NCI-H226 (cell line): ENCODE measurements around the gene ZNF316.

Experiments used
- DNase-seq: peaks from one replicate; pipeline ENCODE4 v3.0.0-alpha.2; 2015

The ZNF316 gene

GRCh38 chr7:6636741-6637543 is at the start of gene ZNF316:
ZNF316 (plus strand) TSS chr7:6637318; CDS start chr7:6642410, 5,092 bp downstream.
- peak; percentile 66 for DNase-seq

- DNase-seq, result no peak
Observed at GRCh38 chr7:6588566-6588965, 48.6 kb upstream of the ZNF316 start.

- no peak for DNase-seq
Observed at GRCh38 chr7:6589151-6589828, 47.8 kb upstream of the ZNF316 start.

GRCh38 chr7:6589829-6590644 is 47.1 kb upstream of the ZNF316 start, which contains the start of gene INTS15:
INTS15 (plus strand) TSS chr7:6590021; CDS start chr7:6590284, 263 bp downstream.
- peak; percentile 91 for DNase-seq

GRCh38 chr7:6590645-6591110 is 46.4 kb upstream of the ZNF316 start:
- no peak for DNase-seq

- no peak for DNase-seq
Observed at GRCh38 chr7:6600093-6600492, 37.0 kb upstream of the ZNF316 start.

GRCh38 chr7:6604458-6604857 is 32.7 kb upstream of the ZNF316 start:
- DNase-seq, result no peak

GRCh38 chr7:6606866-6607583 is 30.1 kb upstream of the ZNF316 start:
- DNase-seq, result no peak

GRCh38 chr7:6607651-6608051 is 29.5 kb upstream of the ZNF316 start:
- DNase-seq, result no peak

GRCh38 chr7:6608081-6608480 is 29.0 kb upstream of the ZNF316 start:
- DNase-seq, result no peak

GRCh38 chr7:6608794-6609193 is 28.3 kb upstream of the ZNF316 start:
- DNase-seq, result no peak

GRCh38 chr7:6612819-6613218 is 24.3 kb upstream of the ZNF316 start:
- no peak for DNase-seq

- no peak for DNase-seq
Observed at GRCh38 chr7:6613706-6614105, 23.4 kb upstream of the ZNF316 start.

- DNase-seq, result no peak
Observed at GRCh38 chr7:6614953-6615722, 22.0 kb upstream of the ZNF316 start, which contains the start of gene ZNF853. ZNF853 (plus strand) TSS chr7:6615610; CDS start chr7:6616175, 565 bp downstream.

- peak; percentile 43 for DNase-seq
Observed at GRCh38 chr7:6615723-6616555, 21.2 kb upstream of the ZNF316 start.

GRCh38 chr7:6616854-6617643 is 20.1 kb upstream of the ZNF316 start:
- DNase-seq, result no peak

GRCh38 chr7:6618621-6619020 is 18.5 kb upstream of the ZNF316 start:
- no peak for DNase-seq

- DNase-seq, result no peak
Observed at GRCh38 chr7:6619961-6620360, 17.2 kb upstream of the ZNF316 start.

- no peak for DNase-seq
Observed at GRCh38 chr7:6621195-6622133, 15.7 kb upstream of the ZNF316 start.
